ENCODE data around the gene NIPAL4.

- TF ChIP-seq POLR2A (IDR thresholded peaks at IDR 0.05), result no peak
- no peak for TF ChIP-seq CTCF (IDR thresholded peaks at IDR 0.05)
Observed at GRCh38 chr5:157434096-157434495, 25.9 kb upstream of the NIPAL4 start.

Data from lower leg skin (tissue), 3 donors.